Measurements from ENCODE around the gene CPA5.

The CPA5 gene

GRCh38 chr7:130379019-130379418 lies 34.4 kb downstream of the CPA5 start:
- DNase-seq (ENCODE audit: low read depth in 2 of 2) = no peak

GRCh38 chr7:130379532-130379920 lies 34.9 kb downstream of the CPA5 start:
- DNase-seq (ENCODE audit: low read depth in 2 of 2) = no peak

GRCh38 chr7:130379921-130380860 lies 35.6 kb downstream of the CPA5 start, which contains the start of gene CPA1:
Gene CPA1 (plus strand): TSS chr7:130380494. CDS start chr7:130380521, 27 bp downstream.
- no peak for DNase-seq (ENCODE audit: low read depth in 2 of 2)

- DNase-seq (ENCODE audit: low read depth in 2 of 2) = no peak
These were observed 36.3 kb downstream of the CPA5 start for GRCh38 chr7:130380861-130381455.

GRCh38 chr7:130381468-130382312 lies 37.1 kb downstream of the CPA5 start:
- no peak for DNase-seq (ENCODE audit: low read depth in 2 of 2)

GRCh38 chr7:130383187-130383980 lies 38.8 kb downstream of the CPA5 start:
- DNase-seq (ENCODE audit: low read depth in 2 of 2) = no peak

GRCh38 chr7:130384371-130384801 lies 39.8 kb downstream of the CPA5 start:
- no peak for DNase-seq (ENCODE audit: low read depth in 2 of 2)

GRCh38 chr7:130384841-130385599 lies 40.4 kb downstream of the CPA5 start:
- no peak for DNase-seq (ENCODE audit: low read depth in 2 of 2)

- DNase-seq (ENCODE audit: low read depth in 2 of 2) = no peak
These were observed 41.0 kb downstream of the CPA5 start for GRCh38 chr7:130385600-130386066.

GRCh38 chr7:130386876-130387275 lies 42.3 kb downstream of the CPA5 start:
- DNase-seq (ENCODE audit: low read depth in 2 of 2) = no peak

GRCh38 chr7:130387306-130387627 lies 42.7 kb downstream of the CPA5 start:
- DNase-seq (ENCODE audit: low read depth in 2 of 2) = no peak

- no peak for DNase-seq (ENCODE audit: low read depth in 2 of 2)
These were observed 43.2 kb downstream of the CPA5 start for GRCh38 chr7:130387628-130388403.

- no peak for DNase-seq (ENCODE audit: low read depth in 2 of 2)
These were observed 44.1 kb downstream of the CPA5 start for GRCh38 chr7:130388671-130389070.

GRCh38 chr7:130390486-130390885 lies 45.9 kb downstream of the CPA5 start:
- DNase-seq (ENCODE audit: low read depth in 2 of 2) = no peak

GRCh38 chr7:130393101-130393561 lies 48.5 kb downstream of the CPA5 start:
- no peak for DNase-seq (ENCODE audit: low read depth in 2 of 2)

- no peak for DNase-seq (ENCODE audit: low read depth in 2 of 2)
These were observed 49.3 kb downstream of the CPA5 start for GRCh38 chr7:130393841-130394411.

- DNase-seq (ENCODE audit: low read depth in 2 of 2) = peak in 1 of 2 donors; percentile 4
These were observed 50.0 kb downstream of the CPA5 start for GRCh38 chr7:130394421-130395195.

GRCh38 chr7:130395421-130395820 lies 50.8 kb downstream of the CPA5 start:
- DNase-seq (ENCODE audit: low read depth in 2 of 2) = no peak
